SH-SY5Y (cell line): ENCODE data around the gene RDH5.

Experiments
- GATA2 ChIP-seq: IDR thresholded peaks from 2 replicates; pipeline ENCODE4 v1.6.1; 2011; ENCODE audit warnings: mild to moderate bottlenecking, low read depth, low read length
- GATA3 ChIP-seq: IDR thresholded peaks from 2 replicates; pipeline ENCODE4 v1.6.1; 2011; ENCODE audit warnings: low read depth, mild to moderate bottlenecking, low read length, moderate library complexity

GRCh38 chr12:55692631-55693322, 27.4 kb upstream of the RDH5 start:
- TF ChIP-seq GATA2 (no peak), GATA3 (no peak)
